ENCODE results near the gene SRPK1.
"Not testable (repeated sequence)": the region's sequence is repeated elsewhere in the genome, so short reads cannot be mapped to it uniquely, and the experiment has no call there.

SRPK1 gene

GRCh38 chr6:35920793-35921732, at the start of gene SRPK1:
TSS of gene SRPK1 (minus strand) at chr6:35921098. CDS start at chr6:35921056, 42 bp downstream.
- peak; percentile 86 for DNase-seq

GRCh38 chr6:35970181-35970580, 49.3 kb upstream of the SRPK1 start:
- no peak for DNase-seq

GRCh38 chr6:35969646-35970045, 48.7 kb upstream of the SRPK1 start:
- no peak for DNase-seq

- no peak for DNase-seq
Measured at GRCh38 chr6:35968821-35969220, 47.9 kb upstream of the SRPK1 start.

- no peak for DNase-seq
Measured at GRCh38 chr6:35967076-35967774, 46.3 kb upstream of the SRPK1 start.

DNA sequence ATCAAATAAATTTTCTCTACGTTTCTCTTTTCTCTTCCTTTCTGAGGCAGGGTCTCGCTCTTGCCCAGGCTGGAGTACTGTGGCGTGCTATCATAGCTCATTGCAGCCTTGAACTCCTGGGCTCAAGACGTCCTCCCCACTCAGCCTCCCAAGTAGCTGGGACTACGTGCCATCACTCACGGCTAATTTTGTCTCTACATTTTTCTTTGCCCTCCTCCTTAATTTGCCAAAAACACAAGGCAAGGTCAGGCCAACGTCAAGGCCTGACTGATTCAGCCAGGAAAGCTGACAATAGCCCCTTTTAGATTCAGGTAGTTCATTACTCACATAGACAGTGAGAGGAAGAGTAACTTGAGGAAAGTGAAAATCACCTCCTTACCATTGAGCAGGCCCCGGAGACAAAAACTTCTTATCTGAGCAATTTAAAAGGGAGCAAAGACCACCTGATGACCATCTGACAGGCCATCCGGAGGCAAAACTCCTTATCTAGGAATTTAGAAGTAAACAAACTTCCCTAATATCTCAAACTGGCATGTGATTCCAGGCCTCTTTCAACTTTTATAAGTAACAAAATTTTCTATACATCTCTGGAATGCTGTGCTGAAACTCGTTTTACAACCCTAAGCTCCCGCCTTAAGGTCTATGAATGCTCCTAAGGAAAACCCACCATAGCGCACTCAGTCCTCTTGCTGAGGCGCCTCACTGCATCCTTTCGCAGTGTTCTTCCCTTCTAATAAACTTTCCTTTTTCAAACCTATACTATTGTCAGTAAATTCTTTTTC, 42.1 kb upstream of the SRPK1 start:
- DNase-seq, result no peak

GRCh38 chr6:35960187-35960586, 39.3 kb upstream of the SRPK1 start:
- no peak for DNase-seq

DNA sequence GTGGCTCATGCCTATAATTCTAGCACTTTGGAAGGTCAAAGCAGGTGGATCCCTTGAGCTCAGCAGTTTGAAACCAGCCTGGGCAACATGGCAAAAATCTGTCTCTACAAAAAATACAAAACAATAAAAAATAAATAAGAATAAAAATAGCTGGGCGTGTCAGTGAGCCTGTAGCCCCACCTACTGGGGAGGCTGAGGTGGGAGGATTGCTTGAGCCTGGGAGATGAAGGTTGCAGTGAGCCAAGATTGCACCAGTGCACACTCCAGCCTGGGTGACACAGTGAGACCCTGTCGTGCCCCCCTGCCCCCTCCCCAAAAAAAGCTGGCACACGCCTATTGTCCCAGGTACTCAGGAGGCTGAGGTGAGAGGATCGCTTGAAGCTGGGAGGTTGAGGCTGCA, 35.1 kb upstream of the SRPK1 start:
- peak; percentile 18 for DNase-seq

GRCh38 chr6:35955521-35955920, 34.6 kb upstream of the SRPK1 start:
- DNase-seq, result no peak

DNA sequence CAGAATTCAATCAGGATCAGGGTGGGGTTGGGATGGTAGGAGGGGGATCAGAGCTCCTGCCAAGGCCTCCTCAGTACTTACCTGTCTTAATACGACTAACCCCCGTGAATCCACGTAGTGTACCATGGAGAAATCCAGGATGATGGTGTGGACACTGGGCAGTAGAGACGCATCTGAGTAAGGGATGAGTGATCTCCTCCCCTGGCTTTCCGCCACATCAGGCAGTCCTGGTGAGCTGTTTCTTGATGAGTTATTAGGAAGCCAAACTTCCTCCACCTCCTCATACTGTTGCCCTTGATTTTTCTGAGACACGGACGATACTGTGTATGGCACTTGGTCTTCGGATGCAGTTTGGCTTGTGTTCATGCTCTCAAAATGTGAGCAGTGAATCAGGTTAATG, 34.2 kb upstream of the SRPK1 start:
- no peak for DNase-seq

DNA sequence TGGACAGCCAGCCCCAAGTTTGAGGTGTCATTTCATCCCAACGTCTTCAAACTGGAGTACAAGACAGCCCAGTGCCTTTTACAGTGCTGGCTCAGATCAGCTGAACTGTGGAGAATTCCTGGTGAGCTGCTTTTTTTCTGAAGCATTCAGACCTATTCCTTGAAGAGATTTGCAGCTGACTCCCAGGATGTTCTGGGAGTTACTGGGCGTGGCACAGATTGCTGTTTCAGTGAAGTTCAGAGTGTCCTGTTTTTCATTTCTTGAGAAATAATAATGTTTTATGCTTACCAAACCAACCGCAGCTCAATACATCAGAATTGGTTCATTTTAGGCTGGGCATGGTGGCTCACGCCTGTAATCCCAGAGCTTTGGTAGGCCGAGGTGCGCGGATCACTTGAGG, 33.4 kb upstream of the SRPK1 start:
- no peak for DNase-seq

- DNase-seq, result no peak
Measured at GRCh38 chr6:35948725-35949124, 27.8 kb upstream of the SRPK1 start.

GRCh38 chr6:35945650-35946025, 24.7 kb upstream of the SRPK1 start:
- DNase-seq, result no peak

DNA sequence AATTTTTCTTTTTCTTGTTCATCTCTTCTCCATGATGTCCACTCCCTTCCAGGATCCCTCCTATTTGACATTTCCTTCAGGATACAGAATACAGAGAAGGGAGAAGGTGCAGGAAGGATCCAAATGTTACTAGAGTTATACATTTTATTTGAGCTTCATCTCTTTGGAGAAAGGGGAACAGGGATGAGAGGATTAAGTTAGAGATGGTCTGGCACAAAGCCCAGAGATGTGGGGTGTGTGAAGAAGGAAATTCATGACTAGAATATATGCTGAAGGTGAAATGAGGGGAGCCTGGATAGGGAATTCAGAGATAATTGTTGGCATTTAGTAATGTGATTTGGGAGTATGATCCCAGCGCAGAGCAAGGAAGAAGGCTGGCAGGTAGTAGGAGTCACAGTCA, 22.5 kb upstream of the SRPK1 start:
- no peak for DNase-seq

- no peak for DNase-seq
Measured at GRCh38 chr6:35942355-35942754, 21.5 kb upstream of the SRPK1 start.

- not testable (repeated sequence) for DNase-seq
Measured at GRCh38 chr6:35941170-35941569, 20.3 kb upstream of the SRPK1 start.

- not testable (repeated sequence) for DNase-seq
Measured at GRCh38 chr6:35940014-35940413, 19.1 kb upstream of the SRPK1 start.

DNA sequence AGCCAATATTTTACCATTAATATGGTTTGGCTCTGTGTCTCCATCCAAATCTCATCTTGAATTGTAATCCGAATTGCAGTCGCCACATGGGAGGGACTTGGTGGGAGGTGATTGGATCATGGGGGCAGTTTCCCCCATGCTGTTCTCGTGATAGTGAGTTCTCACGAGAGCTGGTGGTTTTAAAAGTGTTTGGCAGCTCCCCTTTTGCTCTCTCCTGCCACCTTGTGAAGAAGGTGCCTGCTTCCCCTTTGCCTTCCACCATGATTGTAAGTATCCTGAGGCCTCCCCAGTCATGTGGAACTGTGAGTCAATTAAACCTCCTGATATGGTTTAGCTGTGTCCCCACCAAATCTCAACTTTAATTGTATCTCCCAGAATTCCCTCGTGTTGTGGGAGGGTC, 18.4 kb upstream of the SRPK1 start:
- DNase-seq, result not testable (repeated sequence)

DNA sequence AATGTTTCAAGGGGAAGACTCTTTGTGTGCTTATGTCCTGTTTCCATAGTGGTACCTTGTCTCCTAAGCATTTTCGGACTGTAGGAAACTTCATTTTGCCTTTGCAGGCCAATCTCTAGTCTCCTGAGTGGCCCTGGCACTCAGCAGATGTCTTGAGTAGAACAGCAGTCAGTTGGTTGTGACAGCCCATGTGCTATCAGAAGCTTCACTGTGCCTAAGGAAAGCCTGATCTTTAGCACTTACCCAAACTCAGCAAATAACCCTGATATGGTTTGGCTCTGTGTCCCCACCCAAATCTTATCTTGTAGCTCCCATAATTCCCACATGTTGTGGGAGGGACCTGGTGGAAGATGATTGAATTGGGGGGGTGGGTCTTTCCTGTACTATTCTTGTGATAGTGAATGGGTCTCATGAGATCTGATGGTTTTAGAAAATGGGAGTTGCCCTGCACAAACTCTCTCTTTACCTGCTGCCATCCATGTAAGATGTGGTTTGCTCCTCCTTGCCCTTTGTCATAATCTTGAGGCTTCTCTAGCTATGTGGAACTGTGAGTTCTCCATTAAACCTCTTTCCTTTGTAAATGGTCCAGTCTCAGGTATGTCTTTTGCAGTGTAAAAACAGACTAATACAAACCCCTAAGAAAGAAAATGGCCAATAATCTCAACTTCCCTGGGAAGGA, 15.9 kb upstream of the SRPK1 start:
- DNase-seq, result no peak

DNA sequence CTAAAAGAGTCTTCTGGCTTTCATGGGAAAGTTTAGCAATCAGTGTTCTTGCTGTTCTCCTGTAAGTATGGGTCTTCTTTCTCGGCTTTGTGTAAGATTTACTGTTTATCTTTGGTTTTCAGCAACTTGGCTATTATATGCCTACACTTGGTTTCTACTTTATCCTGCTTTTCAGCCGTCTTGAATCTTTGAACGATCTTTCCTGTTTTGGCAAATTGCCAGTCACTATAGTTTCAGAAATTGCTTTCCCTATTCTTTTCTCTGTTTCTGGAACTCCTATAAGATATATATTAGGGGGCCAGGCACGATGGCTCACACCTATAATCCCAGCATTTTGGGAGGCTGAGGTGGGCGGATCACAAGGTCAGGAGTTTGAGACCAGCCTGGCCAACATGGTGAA, 14.6 kb upstream of the SRPK1 start:
- DNase-seq, result no peak

DNA sequence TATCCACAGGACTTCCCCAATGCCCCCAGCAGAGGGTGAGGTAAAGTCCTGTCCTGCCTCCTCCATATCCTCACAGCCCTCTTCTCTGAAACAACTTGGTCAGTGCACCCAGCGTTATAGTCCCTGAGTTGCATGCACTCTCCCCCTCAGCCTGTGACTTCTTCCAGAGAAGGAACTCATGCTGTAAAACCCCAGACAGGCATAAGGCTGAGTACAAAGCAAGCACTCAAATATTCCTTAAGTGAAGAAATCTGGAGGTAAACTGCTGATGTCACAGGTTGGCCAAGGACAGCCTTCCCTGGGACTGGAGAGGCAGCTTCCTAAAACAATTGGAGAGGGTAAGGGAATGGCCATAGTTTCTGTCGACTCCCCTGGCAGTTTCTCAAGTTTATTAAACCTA, 12.9 kb upstream of the SRPK1 start:
- no peak for DNase-seq

DNA sequence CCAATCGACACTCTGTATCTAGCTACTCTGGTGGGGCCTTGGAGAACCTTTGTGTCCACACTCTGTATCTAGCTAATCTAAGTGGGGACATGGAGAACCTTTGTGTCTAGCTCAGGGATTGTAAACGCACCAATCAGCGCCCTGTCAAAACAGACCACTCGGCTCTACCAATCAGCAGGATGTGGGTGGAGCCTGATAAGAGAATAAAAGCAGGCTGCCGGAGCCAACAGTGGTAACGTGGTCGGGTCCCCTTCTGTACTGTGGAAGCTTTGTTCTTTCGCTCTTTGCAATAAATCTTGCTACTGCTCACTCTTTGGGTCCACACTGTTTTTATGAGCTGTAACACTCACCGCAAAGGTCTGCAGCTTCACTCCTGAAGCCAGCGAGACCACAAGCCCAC, 11.0 kb upstream of the SRPK1 start:
- not testable (repeated sequence) for DNase-seq

- no peak for DNase-seq
Measured at GRCh38 chr6:35931120-35931561, 10.2 kb upstream of the SRPK1 start.

Measured in activated naive CD4-positive, alpha-beta T cell treated with anti-CD3 and anti-CD28 coated beads, Interleukin-2, amount 50 U/mL, for 16 hours (primary cell).